OCI-LY3 (cell line): ENCODE measurements around the gene MFN2.
"Not testable (repeated sequence)": the region's sequence is repeated elsewhere in the genome, so short reads cannot be mapped to it uniquely, and the experiment has no call there.

Source experiments
- H2AFZ ChIP-seq: fragments of 200-600, 300-600 bp; shearing (Covaris generic); 2 replicates; pipeline ENCODE4 v1.6.0; 2014; ENCODE audit warnings: antibody characterized with exemption, low read depth, low read length
- H3K27ac ChIP-seq: fragments of 200-600, 300-600 bp; sonication (generic); 2 replicates; pipeline ENCODE4 v1.5.1; 2014; ENCODE audit warnings: mild to moderate bottlenecking, low read length, moderate library complexity, mixed read lengths
- H3K27me3 ChIP-seq: fragments of 200-600, 300-600 bp; sonication (generic); 2 replicates; pipeline ENCODE4 v1.6.1; 2014; ENCODE audit warnings: low read depth, low read length, mixed read lengths
- H3K36me3 ChIP-seq: fragments of 200-600, 300-600 bp; sonication (generic); replicated peaks from 2 replicates; pipeline ENCODE3; 2014; ENCODE audit warnings: low read depth, low read length, mixed read lengths
- H3K4me1 ChIP-seq: fragments of 300-600, 200-600 bp; sonication (generic); 2 replicates; pipeline ENCODE4 v1.6.1; 2014; ENCODE audit warnings: low read length, mixed read lengths
- H3K4me2 ChIP-seq: fragments of 200-600, 300-600 bp; sonication (generic); 2 replicates; pipeline ENCODE4 v1.6.1; 2014; ENCODE audit warnings: low read length, mixed read lengths
- H3K4me3 ChIP-seq: fragments of 300-600, 200-600 bp; sonication (generic); 2 replicates; pipeline ENCODE4 v1.5.1; 2014; ENCODE audit warnings: antibody characterized with exemption, mild to moderate bottlenecking, low read length, moderate library complexity
- H3K79me2 ChIP-seq: fragments of 300-600, 200-600 bp; shearing (Covaris generic); 2 replicates; pipeline ENCODE4 v1.6.1; 2014; ENCODE audit warnings: mild to moderate bottlenecking, low read length, mixed read lengths
- H3K9ac ChIP-seq: fragments of 300-600, 200-600 bp; shearing (Covaris generic); 2 replicates; pipeline ENCODE4 v1.6.0; 2014; ENCODE audit warnings: mild to moderate bottlenecking, low read length, moderate library complexity
- H3K9me3 ChIP-seq: fragments of 200-600, 300-600 bp; shearing (Covaris generic); 2 replicates; pipeline ENCODE4 v1.6.1; 2014; ENCODE audit warnings: low read length, mixed read lengths; ENCODE audit not compliant: insufficient read depth
- H4K20me1 ChIP-seq: fragments of 200-600, 300-600 bp; sonication (generic); 2 replicates; pipeline ENCODE4 v1.6.1; 2016; ENCODE audit warnings: low read length, mixed read lengths; ENCODE audit not compliant: insufficient read depth
- CTCF ChIP-seq: fragments of 200-600, 300-600 bp; sonication (generic); IDR thresholded peaks from 2 replicates; pipeline ENCODE4 v1.5.1; 2014; ENCODE audit warnings: antibody characterized with exemption, low read length, low read depth
- EZH2phosphoT487 ChIP-seq: fragments of 200-600 bp; shearing (Covaris generic); IDR thresholded peaks from 2 replicates; pipeline ENCODE4 v1.6.1; 2018; ENCODE audit warnings: antibody characterized with exemption, mixed run types, low read depth

Gene MFN2

GRCh38 chr1:11934302-11935056 lies 45.8 kb upstream of the MFN2 start, which contains the start of gene PLOD1:
PLOD1 (plus strand) TSS chr1:11934717; CDS start chr1:11934780, 63 bp downstream.
- H3K4me1 ChIP-seq = peaks cover 21% of the 10 kb centered on the region
- no peaks in the 10 kb centered on the region for H3K9me3 ChIP-seq
- peak within 1 kb of the TSS; percentile 69 for H3K27ac ChIP-seq
- peak within 1 kb of the TSS; percentile 99 for H3K4me2 ChIP-seq
- peak within 1 kb of the TSS; percentile 82 for H3K9ac ChIP-seq
- no peaks in the 10 kb centered on the region for H3K27me3 ChIP-seq
- TF ChIP-seq EZH2phosphoT487 = no peak
- TF ChIP-seq CTCF = no peak
- no peaks in the 10 kb centered on the region for H3K36me3 ChIP-seq
- peak within 1 kb of the TSS; percentile 98 for H3K4me3 ChIP-seq
- H3K79me2 ChIP-seq = peaks cover 6% of the 10 kb centered on the region
- H4K20me1 ChIP-seq = no peaks in the 10 kb centered on the region
- peak within 1 kb of the TSS; percentile 94 for H2AFZ ChIP-seq

- H2AFZ ChIP-seq = peak overlapping the region; percentile 85; the same call in 1 of the 2 replicates
Observed at GRCh38 chr1:11935057-11935412, 45.2 kb upstream of the MFN2 start.

GRCh38 chr1:11935733-11936132 lies 44.5 kb upstream of the MFN2 start:
- not testable (repeated sequence) for H3K9me3 ChIP-seq, H4K20me1 ChIP-seq, H2AFZ ChIP-seq, H3K27me3 ChIP-seq, H3K4me3 ChIP-seq, H3K4me1 ChIP-seq, H3K9ac ChIP-seq, H3K36me3 ChIP-seq, H3K4me2 ChIP-seq, H3K27ac ChIP-seq, H3K79me2 ChIP-seq

More at GRCh38 chr1:11935057-11935412, 45.2 kb upstream of the MFN2 start:
- no peaks in the 10 kb centered on the region for H3K9me3 ChIP-seq
- peak overlapping the region; percentile 82 for H3K9ac ChIP-seq
- no peaks in the 10 kb centered on the region for H4K20me1 ChIP-seq
- H3K4me3 ChIP-seq = peak overlapping the region; percentile 98
- H3K27me3 ChIP-seq = no peaks in the 10 kb centered on the region
- H3K36me3 ChIP-seq = no peaks in the 10 kb centered on the region
- peak overlapping the region; percentile 99 for H3K4me2 ChIP-seq
- H3K27ac ChIP-seq = peak overlapping the region; percentile 46; the same call in 1 of the 2 replicates
- peaks cover 16% of the 10 kb centered on the region for H3K4me1 ChIP-seq
- H3K79me2 ChIP-seq = peaks cover 6% of the 10 kb centered on the region
- no peak for TF ChIP-seq CTCF
- no peak for TF ChIP-seq EZH2phosphoT487

GRCh38 chr1:11938722-11939526 lies 41.3 kb upstream of the MFN2 start:
- no peak for TF ChIP-seq CTCF
- TF ChIP-seq EZH2phosphoT487 = no peak
- H3K4me1 ChIP-seq = peaks cover 2% of the 10 kb centered on the region; the same call in 1 of the 2 replicates
- no peak overlapping the region for H2AFZ ChIP-seq
- H3K27ac ChIP-seq = no peak overlapping the region
- H3K36me3 ChIP-seq = no peaks in the 10 kb centered on the region
- no peaks in the 10 kb centered on the region for H3K9me3 ChIP-seq
- peaks cover 6% of the 10 kb centered on the region for H3K79me2 ChIP-seq
- H3K4me3 ChIP-seq = no peak overlapping the region
- H3K27me3 ChIP-seq = no peaks in the 10 kb centered on the region
- no peak overlapping the region for H3K4me2 ChIP-seq
- no peaks in the 10 kb centered on the region for H4K20me1 ChIP-seq
- H3K9ac ChIP-seq = no peak overlapping the region

GRCh38 chr1:11939794-11940193 lies 40.5 kb upstream of the MFN2 start:
- not testable (repeated sequence) for H4K20me1 ChIP-seq, H3K4me2 ChIP-seq, H3K36me3 ChIP-seq, H3K4me1 ChIP-seq, H3K79me2 ChIP-seq, H3K27me3 ChIP-seq, H3K9me3 ChIP-seq, H3K9ac ChIP-seq, H2AFZ ChIP-seq, H3K27ac ChIP-seq, H3K4me3 ChIP-seq
